Endothelial cell of umbilical vein (primary cell): ENCODE measurements around the gene CYREN. TPM values are rescaled to one million over a fixed set of nuclear protein-coding genes. Genes with fewer than 3 reads are reported as not detected.

Experiments
- BruUV-seq: library from RNA; stranded (reverse); fragments of 400-500 nt; replicated peaks from 2 replicates; lab custom pipeline; 2021; lab: Mats Ljungman, UMichigan
- CTCF ChIA-PET: fragments of 300-600, 350-600 bp; sonication (Branson Sonifier 250); formaldehyde crosslinking; loops from one replicate; lab custom pipeline; 2021; ENCODE audit warnings: antibody characterized with exemption, inconsistent platforms; lab: Charles Lee
- POLR2A ChIA-PET: fragments of 300-600, 350-600 bp; sonication (Branson Sonifier 250); formaldehyde crosslinking; loops from one replicate; lab custom pipeline; 2021; ENCODE audit warnings: antibody characterized with exemption, inconsistent platforms; lab: Charles Lee
- DNase-seq: peaks from one replicate; pipeline ENCODE4 v3.0.0-alpha.2; 2011; ENCODE audit warnings: low read depth, low spot score
- FAIRE-seq: peaks from 2 replicates; lab custom pipeline; 2011; peaks lifted over from hg19 to GRCh38; lab: Jason Lieb, UNC
- H2AFZ ChIP-seq: 2 replicates; pipeline ENCODE4 v1.6.0; 2012; ENCODE audit warnings: low read depth, low read length, control low read depth, inconsistent platforms
- H3K27ac ChIP-seq: 2 replicates; pipeline ENCODE4 v1.5.1; 2011; ENCODE audit warnings: low read depth, mild to moderate bottlenecking, control low read depth, low read length, moderate library complexity; ENCODE audit not compliant: insufficient read depth
- H3K27me3 ChIP-seq, 2 experiments: 2 replicates each; pipeline versions ENCODE4 v1.6.0 to v1.6.1; 2011; ENCODE audit warnings: low read length in 2 of 2, mixed read lengths in 1 of 2; ENCODE audit not compliant: control insufficient read depth in 2 of 2, insufficient read depth in 2 of 2
- H3K36me3 ChIP-seq, 2 experiments: 2 replicates in 1 of 2; 3 replicates in 1 of 2; pipeline ENCODE4 v1.5.1; 2011; ENCODE audit warnings: low read length in 2 of 2, mild to moderate bottlenecking in 1 of 2, moderate library complexity in 1 of 2; ENCODE audit not compliant: control insufficient read depth in 2 of 2, insufficient read depth in 2 of 2; ENCODE audit errors: extremely low read depth in 1 of 2
- H3K4me1 ChIP-seq: 3 replicates; pipeline ENCODE4 v1.5.1; 2011; ENCODE audit warnings: mild to moderate bottlenecking, low read length; ENCODE audit not compliant: control insufficient read depth, insufficient read depth; ENCODE audit errors: extremely low read depth
- H3K4me2 ChIP-seq: 2 replicates; pipeline ENCODE4 v1.6.1; 2011; ENCODE audit warnings: low read length, control low read depth, mixed read lengths; ENCODE audit not compliant: insufficient read depth
- H3K4me3 ChIP-seq, 3 experiments: fragments of 200-600 bp in 1 of 3; sonication (generic), shearing (Covaris generic) in 1 of 3; replicated peaks in 1 of 3; 2 replicates each; pipeline ENCODE4 v1.5.1; 2011 to 2016; ENCODE audit warnings: control low read depth in 3 of 3, low read length in 3 of 3, mild to moderate bottlenecking in 2 of 3, inconsistent platforms in 1 of 3, low read depth in 1 of 3, moderate library complexity in 1 of 3; ENCODE audit not compliant: insufficient read depth in 1 of 3
- H3K79me2 ChIP-seq: 2 replicates; pipeline ENCODE4 v1.6.0; 2012; ENCODE audit warnings: low read length, inconsistent platforms; ENCODE audit not compliant: control insufficient read depth, insufficient read depth
- H3K9ac ChIP-seq: replicated peaks from 2 replicates; pipeline ENCODE3; 2011; ENCODE audit warnings: low read length, control low read depth; ENCODE audit not compliant: insufficient read depth; ENCODE audit errors: extremely low read depth
- H3K9me1 ChIP-seq: replicated peaks from 3 replicates; pipeline ENCODE4 v1.6.0; 2011; ENCODE audit warnings: mild to moderate bottlenecking, low read length; ENCODE audit not compliant: control insufficient read depth, insufficient read depth; ENCODE audit errors: extremely low read depth
- H3K9me3 ChIP-seq: replicated peaks from 2 replicates; pipeline ENCODE4 v1.5.1; 2012; ENCODE audit warnings: low read length, inconsistent platforms; ENCODE audit not compliant: control insufficient read depth, insufficient read depth
- H4K20me1 ChIP-seq: replicated peaks from 2 replicates; pipeline ENCODE3; 2011; ENCODE audit warnings: mild to moderate bottlenecking, low read length; ENCODE audit not compliant: control insufficient read depth, insufficient read depth; ENCODE audit errors: extremely low read depth
- EZH2 ChIP-seq: IDR thresholded peaks from 2 replicates; pipeline ENCODE4 v1.6.1; 2012; ENCODE audit warnings: borderline replicate concordance, low read depth, mild to moderate bottlenecking, moderate library complexity, low read length, inconsistent platforms; ENCODE audit not compliant: severe bottlenecking
- FOS ChIP-seq: IDR thresholded peaks from 2 replicates; pipeline ENCODE4 v1.6.1; 2011; ENCODE audit warnings: mild to moderate bottlenecking, low read length, moderate library complexity, borderline replicate concordance; ENCODE audit not compliant: insufficient read depth
- GATA2 ChIP-seq: IDR thresholded peaks from 2 replicates; pipeline ENCODE4 v1.7.0; 2011; ENCODE audit warnings: low read depth, mild to moderate bottlenecking, moderate library complexity, mixed read lengths, low read length; ENCODE audit not compliant: insufficient read length, insufficient read depth
- MYC ChIP-seq: IDR thresholded peaks from one replicate; pipeline ENCODE4 v1.6.1; 2011; ENCODE audit warnings: mild to moderate bottlenecking, low read depth, low read length
- POLR2A ChIP-seq: IDR thresholded peaks from 2 replicates; pipeline ENCODE4 v1.6.1; 2012; ENCODE audit warnings: low read depth, mild to moderate bottlenecking, control low read depth, low read length
- POLR2AphosphoS5 ChIP-seq: IDR thresholded peaks from 2 replicates; pipeline ENCODE4 v1.6.1; 2012; ENCODE audit warnings: low read depth, mild to moderate bottlenecking, control low read depth, low read length, moderate library complexity; ENCODE audit not compliant: insufficient read depth
- dilution Hi-C: fragments of 300-500 bp; cut with MboI; formaldehyde crosslinking; loops from one replicate; pipeline ENCODE4 v1.15.0; 2019; ENCODE audit warnings: low sequenced_read_pairs; ENCODE audit not compliant: extremely low pct_ligation_motif_present
- intact Hi-C: fragments of 100-400 bp; cut with micrococcal nuclease; formaldehyde crosslinking; loops from one replicate; pipeline ENCODE4 v1.10.0; 2022
- polyA plus RNA-seq, 4 experiments: library from polyadenylated mRNA; depleted of rRNA in 3 of 4; stranded (reverse) in 3 of 4; unstranded in 1 of 4; fragments of >200 nt; gene quantifications; 2 replicates each; pipeline versions ENCODE4 v1.2.1 to v1.2.3, GENCODE V29; 2011 to 2012; ENCODE audit warnings: missing spikeins in 1 of 4
- total RNA-seq: library from RNA; stranded (reverse); gene quantifications from 2 replicates; pipeline ENCODE4 v1.2.3, GENCODE V29; 2021
- TF ChIP-seq, protein P1 (sequence below): IDR thresholded peaks from 2 replicates; pipeline ENCODE4 v1.6.1; 2011; ENCODE audit not compliant: insufficient read depth, insufficient read length
- TF ChIP-seq, protein P2 (sequence below), 2 donors: IDR thresholded peaks; 1 replicate in 1 of 2; 2 replicates in 1 of 2; pipeline ENCODE4 v1.5.1; 2011; ENCODE audit warnings: low read length in 2 of 2, mild to moderate bottlenecking in 2 of 2, moderate library complexity in 2 of 2, control low read depth in 1 of 2, inconsistent platforms in 1 of 2, low read depth in 1 of 2; ENCODE audit not compliant: insufficient read depth in 1 of 2; ENCODE audit errors: extremely low read depth in 1 of 2

CYREN gene
- total and polyA plus RNA-seq, 2 donors (not counting 3 experiments of a cell fraction or from before 2014, with no cell fraction given), result 19.1 to 30.8 TPM

DNA sequence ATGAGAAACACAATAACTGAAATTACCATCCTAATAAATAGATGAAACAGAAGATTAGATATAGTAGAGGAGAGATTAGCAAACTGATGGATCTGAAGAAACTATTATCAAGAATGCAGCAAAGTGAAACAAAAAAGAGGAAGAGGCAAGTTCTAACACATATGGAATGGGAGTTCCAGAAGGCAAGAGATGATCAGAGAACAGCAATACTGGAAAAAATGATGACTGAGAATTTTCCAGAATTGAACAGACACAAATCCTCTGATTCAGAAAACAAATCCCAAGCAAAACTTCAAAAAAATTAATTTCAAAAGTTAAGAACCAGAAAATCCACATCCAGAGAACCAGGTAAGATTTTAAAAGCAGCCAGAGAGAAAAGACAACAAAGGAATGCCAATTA is 20.2 kb upstream of the CYREN start:
- Histone ChIP-seq H3K4me2 (no peak overlapping the region), H3K27me3 (no peaks in the 10 kb centered on the region), H4K20me1 (no peaks in the 10 kb centered on the region), H3K4me1 (no peaks in the 10 kb centered on the region), H2AFZ (no peak overlapping the region), H3K9me3 (no peaks in the 10 kb centered on the region), H3K27ac (no peak overlapping the region), H3K9me1 (no peaks in the 10 kb centered on the region), H3K4me3 (no peak overlapping the region), H3K9ac (no peak overlapping the region), H3K79me2 (no peaks in the 10 kb centered on the region), H3K36me3 (peaks cover 2 to 14% of the 10 kb centered on the region in 2 experiments)
- no TSS peak for BruUV-seq
- FAIRE-seq (no peak), DNase-seq (no peak)
- no peak for TF ChIP-seq EZH2
- no peak for TF ChIP-seq MYC
- TF ChIP-seq, protein P1, sequence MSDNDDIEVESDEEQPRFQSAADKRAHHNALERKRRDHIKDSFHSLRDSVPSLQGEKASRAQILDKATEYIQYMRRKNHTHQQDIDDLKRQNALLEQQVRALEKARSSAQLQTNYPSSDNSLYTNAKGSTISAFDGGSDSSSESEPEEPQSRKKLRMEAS, result no peak
- no peak for TF ChIP-seq FOS
- no peak for TF ChIP-seq POLR2AphosphoS5
- TF ChIP-seq, protein P2, sequence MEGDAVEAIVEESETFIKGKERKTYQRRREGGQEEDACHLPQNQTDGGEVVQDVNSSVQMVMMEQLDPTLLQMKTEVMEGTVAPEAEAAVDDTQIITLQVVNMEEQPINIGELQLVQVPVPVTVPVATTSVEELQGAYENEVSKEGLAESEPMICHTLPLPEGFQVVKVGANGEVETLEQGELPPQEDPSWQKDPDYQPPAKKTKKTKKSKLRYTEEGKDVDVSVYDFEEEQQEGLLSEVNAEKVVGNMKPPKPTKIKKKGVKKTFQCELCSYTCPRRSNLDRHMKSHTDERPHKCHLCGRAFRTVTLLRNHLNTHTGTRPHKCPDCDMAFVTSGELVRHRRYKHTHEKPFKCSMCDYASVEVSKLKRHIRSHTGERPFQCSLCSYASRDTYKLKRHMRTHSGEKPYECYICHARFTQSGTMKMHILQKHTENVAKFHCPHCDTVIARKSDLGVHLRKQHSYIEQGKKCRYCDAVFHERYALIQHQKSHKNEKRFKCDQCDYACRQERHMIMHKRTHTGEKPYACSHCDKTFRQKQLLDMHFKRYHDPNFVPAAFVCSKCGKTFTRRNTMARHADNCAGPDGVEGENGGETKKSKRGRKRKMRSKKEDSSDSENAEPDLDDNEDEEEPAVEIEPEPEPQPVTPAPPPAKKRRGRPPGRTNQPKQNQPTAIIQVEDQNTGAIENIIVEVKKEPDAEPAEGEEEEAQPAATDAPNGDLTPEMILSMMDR (IDR thresholded peaks at IDR 0.05; ENCODE audit: extremely low read depth in 1 of 2, insufficient read depth in 1 of 2, low read depth in 1 of 2, low read length in 2 of 2), result no peak
- no peak for TF ChIP-seq GATA2
- no peak for TF ChIP-seq POLR2A
- POLR2A ChIA-PET, result no interaction called here
- intact Hi-C loops (no loop called here), dilution Hi-C loops (no loop called here)
- CTCF ChIA-PET, result no interaction called here
